Heart left ventricle (tissue), 13 donors: ENCODE data around the gene CFH.

ENCODE experiments used
- CTCF ChIP-seq, 12 donors: fragments of 200-600 bp; sonication (generic) in 4 of 12; IDR thresholded peaks; one replicate each; pipeline versions ENCODE4 v1.5.0 to v1.8.0; 2018 to 2022; ENCODE audit warnings: antibody characterized with exemption in 12 of 12, mild to moderate bottlenecking in 5 of 12
- POLR2A ChIP-seq, 2 donors: fragments of 450-650 bp; IDR thresholded peaks; one replicate each; pipeline ENCODE4 v1.6.1; 2017; ENCODE audit warnings: antibody characterized with exemption in 2 of 2, mild to moderate bottlenecking in 2 of 2, moderate library complexity in 2 of 2
- donor health status: ischemic (EF 13 %, LVEDD 7.1; RV severe dilation, severe dysfunction).
- donor health status: DM: no; HTN: yes; CAD: no.
- donor health status: DM: no; HTN: no; CAD: no.
- donor health status: ischemic (EF 25% LVEDD 6.9; RV normal size, moderate dysfunction).
- donor health status: ischemic (EF 25% LVEDD 5.7; RV mildly dilated, moderate dysfunction).
- donor health status: ischemic (EF 35%, LVEDD 5.7; RV mildly dilated, moderate dysfunction).
- donor health status: nonischemic (EF 11% LVEDD 7.7; RV severe dilation, severe dysfunction).
- donor health status: DM: yes; HTN: yes; CAD: no.
- donor health status: PGD.
- donor health status: ischemic (EF 29% LVEDD 5.4; RV normal size, mild dysfunction).
- donor health status: nonischemic (EF 23%, LVEDD 6.1; RV moderate dilation, normal function).

GRCh38 chr1:196655071-196655470, 3.2 kb downstream of the CFH start:
- TF ChIP-seq CTCF (IDR thresholded peaks at IDR 0.05) (no peak), POLR2A (IDR thresholded peaks at IDR 0.05) (no peak)
